Endothelial cell of umbilical vein (primary cell): ENCODE measurements around the gene JCAD. TPM values are rescaled to one million over a fixed set of nuclear protein-coding genes. Genes with fewer than 3 reads are reported as not detected.
A peak's percentile ranks its signal among the peaks of the same experiment; 100 is the strongest.

Experiments used
- BruUV-seq: library from RNA; stranded (reverse); fragments of 400-500 nt; replicated peaks from 2 replicates; lab custom pipeline; 2021; lab: Mats Ljungman, UMichigan
- CTCF ChIA-PET: fragments of 300-600, 350-600 bp; sonication (Branson Sonifier 250); formaldehyde crosslinking; loops from one replicate; lab custom pipeline; 2021; ENCODE audit warnings: antibody characterized with exemption, inconsistent platforms; lab: Charles Lee
- POLR2A ChIA-PET: fragments of 300-600, 350-600 bp; sonication (Branson Sonifier 250); formaldehyde crosslinking; loops from one replicate; lab custom pipeline; 2021; ENCODE audit warnings: antibody characterized with exemption, inconsistent platforms; lab: Charles Lee
- DNase-seq: peaks from one replicate; pipeline ENCODE4 v3.0.0-alpha.2; 2011; ENCODE audit warnings: low read depth, low spot score
- FAIRE-seq: peaks from 2 replicates; lab custom pipeline; 2011; peaks lifted over from hg19 to GRCh38; lab: Jason Lieb, UNC
- H2AFZ ChIP-seq: 2 replicates; pipeline ENCODE4 v1.6.0; 2012; ENCODE audit warnings: low read depth, low read length, control low read depth, inconsistent platforms
- H3K27ac ChIP-seq: 2 replicates; pipeline ENCODE4 v1.5.1; 2011; ENCODE audit warnings: low read depth, mild to moderate bottlenecking, control low read depth, low read length, moderate library complexity; ENCODE audit not compliant: insufficient read depth
- H3K27me3 ChIP-seq, 2 experiments: 2 replicates each; pipeline versions ENCODE4 v1.6.0 to v1.6.1; 2011; ENCODE audit warnings: low read length in 2 of 2, mixed read lengths in 1 of 2; ENCODE audit not compliant: control insufficient read depth in 2 of 2, insufficient read depth in 2 of 2
- H3K36me3 ChIP-seq, 2 experiments: 2 replicates in 1 of 2; 3 replicates in 1 of 2; pipeline ENCODE4 v1.5.1; 2011; ENCODE audit warnings: low read length in 2 of 2, mild to moderate bottlenecking in 1 of 2, moderate library complexity in 1 of 2; ENCODE audit not compliant: control insufficient read depth in 2 of 2, insufficient read depth in 2 of 2; ENCODE audit errors: extremely low read depth in 1 of 2
- H3K4me1 ChIP-seq: 3 replicates; pipeline ENCODE4 v1.5.1; 2011; ENCODE audit warnings: mild to moderate bottlenecking, low read length; ENCODE audit not compliant: control insufficient read depth, insufficient read depth; ENCODE audit errors: extremely low read depth
- H3K4me2 ChIP-seq: 2 replicates; pipeline ENCODE4 v1.6.1; 2011; ENCODE audit warnings: low read length, control low read depth, mixed read lengths; ENCODE audit not compliant: insufficient read depth
- H3K4me3 ChIP-seq, 3 experiments: fragments of 200-600 bp in 1 of 3; sonication (generic), shearing (Covaris generic) in 1 of 3; replicated peaks in 1 of 3; 2 replicates each; pipeline ENCODE4 v1.5.1; 2011 to 2016; ENCODE audit warnings: control low read depth in 3 of 3, low read length in 3 of 3, mild to moderate bottlenecking in 2 of 3, inconsistent platforms in 1 of 3, low read depth in 1 of 3, moderate library complexity in 1 of 3; ENCODE audit not compliant: insufficient read depth in 1 of 3
- H3K79me2 ChIP-seq: 2 replicates; pipeline ENCODE4 v1.6.0; 2012; ENCODE audit warnings: low read length, inconsistent platforms; ENCODE audit not compliant: control insufficient read depth, insufficient read depth
- H3K9ac ChIP-seq: replicated peaks from 2 replicates; pipeline ENCODE3; 2011; ENCODE audit warnings: low read length, control low read depth; ENCODE audit not compliant: insufficient read depth; ENCODE audit errors: extremely low read depth
- H3K9me1 ChIP-seq: replicated peaks from 3 replicates; pipeline ENCODE4 v1.6.0; 2011; ENCODE audit warnings: mild to moderate bottlenecking, low read length; ENCODE audit not compliant: control insufficient read depth, insufficient read depth; ENCODE audit errors: extremely low read depth
- H3K9me3 ChIP-seq: replicated peaks from 2 replicates; pipeline ENCODE4 v1.5.1; 2012; ENCODE audit warnings: low read length, inconsistent platforms; ENCODE audit not compliant: control insufficient read depth, insufficient read depth
- H4K20me1 ChIP-seq: replicated peaks from 2 replicates; pipeline ENCODE3; 2011; ENCODE audit warnings: mild to moderate bottlenecking, low read length; ENCODE audit not compliant: control insufficient read depth, insufficient read depth; ENCODE audit errors: extremely low read depth
- CTCF ChIP-seq, 2 donors: IDR thresholded peaks; 1 replicate in 1 of 2; 2 replicates in 1 of 2; pipeline ENCODE4 v1.5.1; 2011; ENCODE audit warnings: low read length in 2 of 2, mild to moderate bottlenecking in 2 of 2, moderate library complexity in 2 of 2, control low read depth in 1 of 2, inconsistent platforms in 1 of 2, low read depth in 1 of 2; ENCODE audit not compliant: insufficient read depth in 1 of 2; ENCODE audit errors: extremely low read depth in 1 of 2
- EZH2 ChIP-seq: IDR thresholded peaks from 2 replicates; pipeline ENCODE4 v1.6.1; 2012; ENCODE audit warnings: borderline replicate concordance, low read depth, mild to moderate bottlenecking, moderate library complexity, low read length, inconsistent platforms; ENCODE audit not compliant: severe bottlenecking
- FOS ChIP-seq: IDR thresholded peaks from 2 replicates; pipeline ENCODE4 v1.6.1; 2011; ENCODE audit warnings: mild to moderate bottlenecking, low read length, moderate library complexity, borderline replicate concordance; ENCODE audit not compliant: insufficient read depth
- JUN ChIP-seq: IDR thresholded peaks from 2 replicates; pipeline ENCODE4 v1.6.1; 2011; ENCODE audit warnings: borderline replicate concordance, low read depth; ENCODE audit not compliant: insufficient read length, insufficient read depth
- MYC ChIP-seq: IDR thresholded peaks from one replicate; pipeline ENCODE4 v1.6.1; 2011; ENCODE audit warnings: mild to moderate bottlenecking, low read depth, low read length
- POLR2A ChIP-seq: IDR thresholded peaks from 2 replicates; pipeline ENCODE4 v1.6.1; 2012; ENCODE audit warnings: low read depth, mild to moderate bottlenecking, control low read depth, low read length
- POLR2AphosphoS5 ChIP-seq: IDR thresholded peaks from 2 replicates; pipeline ENCODE4 v1.6.1; 2012; ENCODE audit warnings: low read depth, mild to moderate bottlenecking, control low read depth, low read length, moderate library complexity; ENCODE audit not compliant: insufficient read depth
- dilution Hi-C: fragments of 300-500 bp; cut with MboI; formaldehyde crosslinking; loops from one replicate; pipeline ENCODE4 v1.15.0; 2019; ENCODE audit warnings: low sequenced_read_pairs; ENCODE audit not compliant: extremely low pct_ligation_motif_present
- intact Hi-C: fragments of 100-400 bp; cut with micrococcal nuclease; formaldehyde crosslinking; loops from one replicate; pipeline ENCODE4 v1.10.0; 2022
- polyA plus RNA-seq, 4 experiments: library from polyadenylated mRNA; depleted of rRNA in 3 of 4; stranded (reverse) in 3 of 4; unstranded in 1 of 4; fragments of >200 nt; gene quantifications; 2 replicates each; pipeline versions ENCODE4 v1.2.1 to v1.2.3, GENCODE V29; 2011 to 2012; ENCODE audit warnings: missing spikeins in 1 of 4
- total RNA-seq: library from RNA; stranded (reverse); gene quantifications from 2 replicates; pipeline ENCODE4 v1.2.3, GENCODE V29; 2021
- TF ChIP-seq, protein P1 (sequence below): IDR thresholded peaks from 2 replicates; pipeline ENCODE4 v1.6.1; 2011; ENCODE audit not compliant: insufficient read depth, insufficient read length

Gene JCAD
- total and polyA plus RNA-seq, 2 donors (not counting 3 experiments of a cell fraction or from before 2014, with no cell fraction given), result 17.5 to 76.3 TPM

GRCh38 chr10:30000802-30001571, 58.4 kb downstream of the JCAD start:
- Histone ChIP-seq H3K27ac (no peak overlapping the region), H3K4me2 (no peak overlapping the region), H3K4me3 (no peak overlapping the region), H3K9me3 (no peaks in the 10 kb centered on the region), H4K20me1 (no peaks in the 10 kb centered on the region), H3K36me3 (no peaks in the 10 kb centered on the region), H3K9me1 (no peaks in the 10 kb centered on the region), H2AFZ (no peak overlapping the region), H3K79me2 (no peaks in the 10 kb centered on the region), H3K4me1 (peaks cover 6% of the 10 kb centered on the region), H3K9ac (no peak overlapping the region), H3K27me3 (no peaks in the 10 kb centered on the region)
- CTCF ChIA-PET, result interaction anchor here (1.0 to 3.4 kb wide), 12 partner anchors 24 to 400 kb away, joined by 3 to 31 read pairs (median 5); no protein-coding TSS in a partner anchor
- TF ChIP-seq FOS (no peak), JUN (peak; percentile 12), CTCF (IDR thresholded peaks at IDR 0.05; ENCODE audit: extremely low read depth in 1 of 2, insufficient read depth in 1 of 2, low read depth in 1 of 2, low read length in 2 of 2) (no peak), POLR2A (no peak), EZH2 (no peak), POLR2AphosphoS5 (no peak), MYC (no peak)
- TF ChIP-seq, protein P1, sequence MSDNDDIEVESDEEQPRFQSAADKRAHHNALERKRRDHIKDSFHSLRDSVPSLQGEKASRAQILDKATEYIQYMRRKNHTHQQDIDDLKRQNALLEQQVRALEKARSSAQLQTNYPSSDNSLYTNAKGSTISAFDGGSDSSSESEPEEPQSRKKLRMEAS, result no peak
- intact Hi-C loops, result loop anchor here (5.0 kb wide), 1 partner anchor 186 kb away; no protein-coding TSS in a partner anchor
- BruUV-seq, result no TSS peak
- peak; percentile 77 for DNase-seq
- peak; percentile 79 for FAIRE-seq
- dilution Hi-C loops, result no loop called here
- POLR2A ChIA-PET, result no interaction called here
